Measurements from ENCODE around the gene METTL25B.
A peak's percentile ranks its signal among the peaks of the same experiment; 100 is the strongest.

DNA sequence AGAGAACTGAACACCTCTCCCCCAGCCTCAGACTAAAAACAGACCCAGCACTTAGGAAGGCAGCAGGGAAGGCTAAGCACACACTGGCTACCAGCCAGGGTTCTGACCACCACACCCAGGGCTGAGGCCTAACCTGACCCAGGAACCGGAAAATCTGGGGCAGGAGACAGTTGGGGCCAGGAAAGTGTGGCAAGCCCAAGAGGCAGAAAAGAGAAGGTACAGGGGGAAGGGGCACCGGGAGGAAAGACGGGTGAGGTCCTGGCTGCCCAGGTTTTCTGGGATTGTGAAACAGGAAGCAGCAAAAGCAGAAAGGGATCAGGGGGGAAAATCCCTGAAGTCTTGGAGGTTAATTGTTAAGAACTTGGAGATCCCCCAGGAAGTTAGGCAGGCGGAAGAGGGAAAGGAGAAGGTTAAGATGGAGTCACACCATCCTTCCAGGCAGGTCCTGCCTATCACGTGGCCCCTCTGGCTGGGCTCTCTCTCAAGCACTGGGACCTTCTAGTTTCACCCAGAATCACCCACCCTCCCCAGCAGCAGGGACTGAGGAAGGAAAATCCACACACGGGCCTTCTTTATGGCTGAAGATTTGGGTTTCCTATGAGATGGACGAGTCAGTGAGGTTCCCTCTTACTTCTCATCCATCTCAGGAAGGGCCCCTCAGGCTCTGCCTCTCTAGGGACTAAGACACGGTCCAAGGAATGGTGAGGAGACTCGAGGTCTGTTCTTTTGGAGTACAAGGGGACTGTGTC, 20.6 kb downstream of the METTL25B start:
- TF ChIP-seq, protein P1, sequence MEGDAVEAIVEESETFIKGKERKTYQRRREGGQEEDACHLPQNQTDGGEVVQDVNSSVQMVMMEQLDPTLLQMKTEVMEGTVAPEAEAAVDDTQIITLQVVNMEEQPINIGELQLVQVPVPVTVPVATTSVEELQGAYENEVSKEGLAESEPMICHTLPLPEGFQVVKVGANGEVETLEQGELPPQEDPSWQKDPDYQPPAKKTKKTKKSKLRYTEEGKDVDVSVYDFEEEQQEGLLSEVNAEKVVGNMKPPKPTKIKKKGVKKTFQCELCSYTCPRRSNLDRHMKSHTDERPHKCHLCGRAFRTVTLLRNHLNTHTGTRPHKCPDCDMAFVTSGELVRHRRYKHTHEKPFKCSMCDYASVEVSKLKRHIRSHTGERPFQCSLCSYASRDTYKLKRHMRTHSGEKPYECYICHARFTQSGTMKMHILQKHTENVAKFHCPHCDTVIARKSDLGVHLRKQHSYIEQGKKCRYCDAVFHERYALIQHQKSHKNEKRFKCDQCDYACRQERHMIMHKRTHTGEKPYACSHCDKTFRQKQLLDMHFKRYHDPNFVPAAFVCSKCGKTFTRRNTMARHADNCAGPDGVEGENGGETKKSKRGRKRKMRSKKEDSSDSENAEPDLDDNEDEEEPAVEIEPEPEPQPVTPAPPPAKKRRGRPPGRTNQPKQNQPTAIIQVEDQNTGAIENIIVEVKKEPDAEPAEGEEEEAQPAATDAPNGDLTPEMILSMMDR (IDR thresholded peaks at IDR 0.05): peak in 1 of 5 experiments; percentile 28
- TF ChIP-seq POLR2A (IDR thresholded peaks at IDR 0.05) (peak; percentile 61), POLR2AphosphoS5 (IDR thresholded peaks at IDR 0.05) (peak in 2 of 3 donors; percentile 53 to 57)

All from transverse colon (tissue), 4 donors.